ENCODE measurements around the gene RIMS1. TPM values are rescaled to one million over a fixed set of nuclear protein-coding genes. Genes with fewer than 3 reads are reported as not detected.

Gene RIMS1
- total RNA-seq, 1 donor from 2014 or later = 3.9 TPM

- H3K9me3 ChIP-seq = no peaks in the 10 kb centered on the region
- DNase-seq (no peak), ATAC-seq (no peak)
- intact Hi-C loops (cut with DNase I) = no loop called here
- H3K27me3 ChIP-seq = no peaks in the 10 kb centered on the region
- no peaks in the 10 kb centered on the region for H3K4me1 ChIP-seq
- H3K4me3 ChIP-seq = no peak overlapping the region
- no peak overlapping the region for H3K27ac ChIP-seq
- TF ChIP-seq, protein P1, sequence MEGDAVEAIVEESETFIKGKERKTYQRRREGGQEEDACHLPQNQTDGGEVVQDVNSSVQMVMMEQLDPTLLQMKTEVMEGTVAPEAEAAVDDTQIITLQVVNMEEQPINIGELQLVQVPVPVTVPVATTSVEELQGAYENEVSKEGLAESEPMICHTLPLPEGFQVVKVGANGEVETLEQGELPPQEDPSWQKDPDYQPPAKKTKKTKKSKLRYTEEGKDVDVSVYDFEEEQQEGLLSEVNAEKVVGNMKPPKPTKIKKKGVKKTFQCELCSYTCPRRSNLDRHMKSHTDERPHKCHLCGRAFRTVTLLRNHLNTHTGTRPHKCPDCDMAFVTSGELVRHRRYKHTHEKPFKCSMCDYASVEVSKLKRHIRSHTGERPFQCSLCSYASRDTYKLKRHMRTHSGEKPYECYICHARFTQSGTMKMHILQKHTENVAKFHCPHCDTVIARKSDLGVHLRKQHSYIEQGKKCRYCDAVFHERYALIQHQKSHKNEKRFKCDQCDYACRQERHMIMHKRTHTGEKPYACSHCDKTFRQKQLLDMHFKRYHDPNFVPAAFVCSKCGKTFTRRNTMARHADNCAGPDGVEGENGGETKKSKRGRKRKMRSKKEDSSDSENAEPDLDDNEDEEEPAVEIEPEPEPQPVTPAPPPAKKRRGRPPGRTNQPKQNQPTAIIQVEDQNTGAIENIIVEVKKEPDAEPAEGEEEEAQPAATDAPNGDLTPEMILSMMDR (IDR thresholded peaks at IDR 0.05) = no peak
- H3K36me3 ChIP-seq = no peaks in the 10 kb centered on the region
Observed at GRCh38 chr6:72401865-72402264, 515.5 kb downstream of the RIMS1 start.

DNA sequence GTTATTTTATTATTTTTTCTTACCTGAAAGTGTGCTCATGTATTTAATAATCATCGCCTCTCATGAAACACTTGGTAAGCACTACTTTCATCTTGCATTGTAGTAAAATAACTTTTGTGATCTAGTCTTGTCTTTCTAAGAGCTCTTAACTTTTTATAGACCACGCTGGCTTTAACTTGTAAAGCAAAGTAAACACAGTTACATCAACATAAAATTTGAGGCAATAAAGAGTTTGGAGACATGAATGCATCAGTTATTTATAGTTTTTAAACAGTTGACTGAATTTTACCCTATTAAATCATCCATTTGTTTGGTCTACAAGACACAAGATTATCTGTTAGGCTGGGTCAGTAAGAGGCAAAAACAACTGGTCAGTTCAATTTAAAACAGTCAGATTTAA lies 517.1 kb downstream of the RIMS1 start:
- TF ChIP-seq, protein P1 (IDR thresholded peaks at IDR 0.05) = no peak
- no peak overlapping the region for H3K27ac ChIP-seq
- no peaks in the 10 kb centered on the region for H3K36me3 ChIP-seq
- ATAC-seq (no peak), DNase-seq (no peak)
- H3K4me1 ChIP-seq = no peaks in the 10 kb centered on the region
- no peaks in the 10 kb centered on the region for H3K9me3 ChIP-seq
- no peak overlapping the region for H3K4me3 ChIP-seq
- no peaks in the 10 kb centered on the region for H3K27me3 ChIP-seq
- intact Hi-C loops (cut with DNase I) = no loop called here

DNA sequence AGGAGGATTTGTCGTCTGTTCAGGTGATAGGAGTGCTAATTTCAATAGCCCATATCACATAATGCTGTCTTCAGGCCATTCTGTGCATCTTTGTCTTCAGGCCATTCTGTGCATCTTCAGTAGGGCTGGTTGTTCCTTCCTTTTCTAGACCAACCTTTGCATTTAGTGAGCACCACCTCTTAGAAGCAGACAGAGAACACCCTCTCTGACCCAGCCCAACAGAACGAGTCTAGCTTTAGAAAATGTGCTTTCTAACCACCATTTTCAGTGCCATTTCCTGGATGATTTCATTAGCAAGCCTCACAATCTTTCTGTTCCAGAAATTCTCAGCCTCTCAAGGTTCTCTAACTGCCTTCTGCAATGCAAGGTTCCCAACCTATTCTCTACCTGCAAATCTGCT lies 520.2 kb downstream of the RIMS1 start:
- Histone ChIP-seq H3K27ac (no peak overlapping the region), H3K4me1 (no peaks in the 10 kb centered on the region), H3K36me3 (no peaks in the 10 kb centered on the region), H3K4me3 (no peak overlapping the region), H3K27me3 (no peaks in the 10 kb centered on the region), H3K9me3 (no peaks in the 10 kb centered on the region)
- no peak for ATAC-seq
- intact Hi-C loops (cut with DNase I) = no loop called here
- no peak for DNase-seq
- TF ChIP-seq, protein P1 (IDR thresholded peaks at IDR 0.05) = no peak

DNA sequence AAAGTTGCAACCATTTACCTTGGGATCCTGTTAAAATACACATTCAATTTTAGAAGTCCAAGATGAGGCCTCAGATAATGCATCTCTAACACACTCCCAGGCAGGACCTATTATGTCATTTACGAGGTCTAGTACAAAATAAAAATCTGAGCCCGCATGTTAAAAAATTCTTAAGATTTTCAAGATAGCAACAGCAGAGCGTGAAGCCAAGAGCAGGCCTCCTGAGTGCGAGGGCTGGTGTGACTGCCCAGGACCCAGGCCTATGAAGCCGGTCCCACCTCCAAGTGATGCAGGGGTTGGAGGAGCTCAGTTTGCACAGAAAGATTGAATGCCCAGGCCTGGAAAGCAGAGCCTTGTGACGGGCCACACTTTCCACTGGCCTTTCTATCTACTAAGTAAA lies 524.4 kb downstream of the RIMS1 start:
- Histone ChIP-seq H3K36me3 (no peaks in the 10 kb centered on the region), H3K4me1 (no peaks in the 10 kb centered on the region), H3K27me3 (peaks cover 9% of the 10 kb centered on the region), H3K27ac (no peak overlapping the region), H3K4me3 (no peak overlapping the region), H3K9me3 (no peaks in the 10 kb centered on the region)
- intact Hi-C loops (cut with DNase I) = no loop called here
- ATAC-seq (no peak), DNase-seq (no peak)
- TF ChIP-seq, protein P1 (IDR thresholded peaks at IDR 0.05) = no peak

- DNase-seq = peak; percentile 73
- Histone ChIP-seq H3K4me1 (no peaks in the 10 kb centered on the region), H3K27ac (no peak overlapping the region), H3K4me3 (no peak overlapping the region), H3K36me3 (no peaks in the 10 kb centered on the region), H3K27me3 (peaks cover 9% of the 10 kb centered on the region), H3K9me3 (no peaks in the 10 kb centered on the region)
- intact Hi-C loops (cut with DNase I) = no loop called here
- TF ChIP-seq, protein P1 (IDR thresholded peaks at IDR 0.05) = peak; percentile 100
- ATAC-seq = peak; percentile 99
Observed at GRCh38 chr6:72411872-72412708, 525.7 kb downstream of the RIMS1 start.
